Peyer's patch (tissue), 4 donors: ENCODE data around the gene SHB. TPM values are rescaled to one million over a fixed set of nuclear protein-coding genes. Genes with fewer than 3 reads are reported as not detected.

Experiments used
- DNase-seq, 3 donors: peaks; one replicate each; pipeline ENCODE4 v3.0.0-alpha.2; 2017 to 2019
- H3K27ac ChIP-seq, 4 donors: fragments of 200-600 bp; sonication (generic); one replicate each; pipeline ENCODE4 v1.5.1; 2016 to 2019
- H3K27me3 ChIP-seq, 2 donors: fragments of 200-600 bp; sonication (generic); one replicate each; pipeline ENCODE4 v1.5.1; 2019
- H3K36me3 ChIP-seq, 3 donors: fragments of 200-600 bp; sonication (generic); one replicate each; pipeline ENCODE4 v1.5.1; 2016 to 2019
- H3K4me1 ChIP-seq, 4 donors: fragments of 200-600 bp; sonication (generic); one replicate each; pipeline ENCODE4 v1.5.1; 2016 to 2019
- H3K4me3 ChIP-seq, 4 donors: fragments of 200-600 bp; sonication (generic); 1 replicate in 3 of 4; 2 replicates in 1 of 4; pipeline ENCODE4 v1.5.1; 2016 to 2019; ENCODE audit warnings: mild to moderate bottlenecking in 1 of 4
- H3K9me3 ChIP-seq, 4 donors: fragments of 200-600 bp; sonication (generic); one replicate each; pipeline ENCODE4 v1.5.1; 2016 to 2019; ENCODE audit warnings: mild to moderate bottlenecking in 1 of 4
- POLR2A ChIP-seq, 2 donors: fragments of 450-650 bp; IDR thresholded peaks; one replicate each; pipeline ENCODE4 v1.5.1; 2017; ENCODE audit warnings: antibody characterized with exemption in 2 of 2, mild to moderate bottlenecking in 2 of 2, moderate library complexity in 2 of 2
- total RNA-seq, 4 donors: library from RNA; depleted of rRNA; stranded (reverse); fragments of >200 nt; gene quantifications; one replicate each; pipeline ENCODE4 v1.1.0, GENCODE V29; 2016
- TF ChIP-seq, protein P1 (sequence below), 6 experiments: fragments of 450-650 bp in 4 of 6; fragments of 200-600 bp in 2 of 6; sonication (generic) in 1 of 6; IDR thresholded peaks; one replicate each; pipeline ENCODE4 v1.5.1; 2017 to 2019; ENCODE audit warnings: antibody characterized with exemption in 6 of 6, mild to moderate bottlenecking in 3 of 6, moderate library complexity in 1 of 6

SHB gene
- total RNA-seq, 4 donors from 2014 or later = 14.5 to 31.1 (median 25.6) TPM

DNA sequence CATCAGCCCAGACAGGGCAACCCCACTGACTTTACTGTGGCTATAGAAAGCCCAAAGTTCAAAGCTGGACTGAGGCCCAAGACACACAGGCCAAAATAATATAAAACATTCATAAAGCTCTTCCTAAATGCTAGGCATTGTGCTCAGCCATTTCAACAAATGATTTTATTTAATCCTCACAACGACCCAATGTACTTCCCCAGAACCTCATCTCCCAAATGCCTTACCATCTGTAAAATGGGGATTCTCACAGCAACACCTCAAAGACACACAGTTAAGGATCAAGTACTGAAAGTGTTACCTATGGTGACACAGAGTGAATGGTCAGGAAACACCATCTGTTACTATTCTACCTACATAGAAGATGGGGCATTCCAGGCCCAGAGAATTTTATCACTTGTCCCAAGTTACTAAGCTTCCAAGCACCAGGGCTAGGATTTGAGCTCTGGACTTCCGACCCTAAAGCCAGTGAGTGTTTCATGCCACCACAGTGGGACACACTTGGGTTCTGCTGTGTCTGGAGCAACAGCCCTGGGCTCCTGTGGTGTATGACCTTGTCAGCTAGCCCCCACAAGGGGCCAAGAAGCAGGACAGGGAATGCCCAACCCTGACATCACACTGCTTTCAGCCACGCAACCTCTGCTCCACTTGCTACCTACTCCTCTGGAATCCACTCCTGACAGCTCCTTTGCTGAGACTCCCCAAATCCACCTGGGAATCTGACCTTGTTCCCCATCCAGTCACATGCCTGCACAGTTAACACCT lies 15.1 kb downstream of the SHB start:
- Histone ChIP-seq H3K27me3 (no peaks in the 10 kb centered on the region), H3K9me3 (no peaks in the 10 kb centered on the region), H3K36me3 (no peaks in the 10 kb centered on the region), H3K4me1 (peaks cover 0 to 5% (median 0%) of the 10 kb centered on the region in 4 donors), H3K27ac (no peak overlapping the region), H3K4me3 (no peak overlapping the region)
- peak in 1 of 3 donors; percentile 19 for DNase-seq
- TF ChIP-seq POLR2A (IDR thresholded peaks at IDR 0.05) = no peak
- TF ChIP-seq, protein P1, sequence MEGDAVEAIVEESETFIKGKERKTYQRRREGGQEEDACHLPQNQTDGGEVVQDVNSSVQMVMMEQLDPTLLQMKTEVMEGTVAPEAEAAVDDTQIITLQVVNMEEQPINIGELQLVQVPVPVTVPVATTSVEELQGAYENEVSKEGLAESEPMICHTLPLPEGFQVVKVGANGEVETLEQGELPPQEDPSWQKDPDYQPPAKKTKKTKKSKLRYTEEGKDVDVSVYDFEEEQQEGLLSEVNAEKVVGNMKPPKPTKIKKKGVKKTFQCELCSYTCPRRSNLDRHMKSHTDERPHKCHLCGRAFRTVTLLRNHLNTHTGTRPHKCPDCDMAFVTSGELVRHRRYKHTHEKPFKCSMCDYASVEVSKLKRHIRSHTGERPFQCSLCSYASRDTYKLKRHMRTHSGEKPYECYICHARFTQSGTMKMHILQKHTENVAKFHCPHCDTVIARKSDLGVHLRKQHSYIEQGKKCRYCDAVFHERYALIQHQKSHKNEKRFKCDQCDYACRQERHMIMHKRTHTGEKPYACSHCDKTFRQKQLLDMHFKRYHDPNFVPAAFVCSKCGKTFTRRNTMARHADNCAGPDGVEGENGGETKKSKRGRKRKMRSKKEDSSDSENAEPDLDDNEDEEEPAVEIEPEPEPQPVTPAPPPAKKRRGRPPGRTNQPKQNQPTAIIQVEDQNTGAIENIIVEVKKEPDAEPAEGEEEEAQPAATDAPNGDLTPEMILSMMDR (IDR thresholded peaks at IDR 0.05) = no peak

DNA sequence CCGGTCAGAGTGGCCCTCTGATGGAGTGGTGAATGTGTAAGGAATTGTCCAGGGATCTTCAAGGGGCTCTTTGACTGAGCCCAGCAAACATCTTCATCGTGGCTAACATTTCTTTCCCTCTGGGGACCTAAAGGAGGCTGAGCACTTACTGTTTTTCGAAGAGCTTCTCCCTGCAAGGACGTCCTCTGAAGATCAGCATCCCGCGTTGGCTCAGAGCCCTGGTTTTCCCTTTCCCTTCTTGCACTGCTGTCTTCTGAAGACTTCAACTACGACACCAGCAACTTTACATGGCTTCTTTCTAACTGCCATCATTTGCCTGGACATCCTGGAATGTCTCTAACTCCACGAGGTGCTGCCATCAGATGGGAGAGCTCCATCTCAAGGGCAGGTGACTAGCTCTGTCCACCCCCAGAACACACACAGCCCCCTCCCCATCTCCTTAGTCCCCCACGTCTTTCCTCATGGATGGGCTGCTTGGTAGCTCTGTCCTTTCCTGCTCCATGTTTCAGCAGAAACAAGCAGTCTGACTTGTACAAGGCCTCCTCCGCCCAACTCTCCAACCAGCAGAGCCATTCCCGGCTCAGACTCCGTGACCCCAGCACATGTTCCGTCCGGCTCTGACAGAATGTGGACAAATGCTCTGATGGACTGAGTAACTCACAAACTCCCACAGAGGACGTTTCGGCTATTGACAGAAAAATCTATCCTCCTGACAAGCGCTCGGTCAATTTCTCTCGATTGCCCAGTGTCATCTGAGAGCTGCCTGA lies 17.1 kb downstream of the SHB start:
- H3K36me3 ChIP-seq = no peaks in the 10 kb centered on the region
- DNase-seq = peak in 1 of 3 donors; percentile 15
- no peak overlapping the region for H3K4me3 ChIP-seq
- H3K27ac ChIP-seq = peak overlapping the region in 1 of 4 donors; percentile 70
- peaks cover 0 to 19% (median 0%) of the 10 kb centered on the region in 4 donors for H3K4me1 ChIP-seq
- no peaks in the 10 kb centered on the region for H3K9me3 ChIP-seq
- TF ChIP-seq, protein P1 (IDR thresholded peaks at IDR 0.05) = no peak
- no peak for TF ChIP-seq POLR2A (IDR thresholded peaks at IDR 0.05)
- no peaks in the 10 kb centered on the region for H3K27me3 ChIP-seq

DNA sequence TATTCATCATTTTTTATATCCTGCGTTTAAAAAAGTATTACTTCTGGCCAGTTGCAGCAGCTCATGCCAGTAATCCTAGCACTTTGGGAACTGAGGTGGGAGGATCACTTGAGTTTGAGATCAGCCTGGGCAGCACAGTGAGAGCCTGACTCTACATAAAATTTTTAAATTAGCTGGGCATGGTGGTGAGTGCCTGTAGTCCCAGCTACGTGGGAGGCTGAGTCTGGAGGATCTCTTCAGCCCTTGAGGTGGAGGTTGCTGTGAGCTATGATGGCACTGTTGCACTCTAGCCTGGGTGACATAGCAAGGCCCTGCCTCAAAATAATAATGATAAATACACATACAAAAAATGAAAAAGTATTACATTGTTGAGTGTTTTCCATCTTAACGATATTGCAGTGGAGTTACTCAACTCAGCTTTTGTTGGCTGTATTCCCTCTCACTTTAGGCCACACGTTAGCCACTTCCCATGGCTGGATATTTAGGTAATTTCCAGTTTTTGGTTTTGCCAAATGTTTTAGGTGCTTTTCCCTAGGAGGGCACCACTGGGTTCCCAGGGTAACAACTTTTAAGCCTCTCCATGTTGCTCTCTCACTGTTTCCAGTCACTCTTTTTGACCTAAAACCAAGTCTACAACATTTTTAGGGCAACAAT lies 20.6 kb downstream of the SHB start:
- Histone ChIP-seq H3K9me3 (no peaks in the 10 kb centered on the region), H3K27me3 (no peaks in the 10 kb centered on the region), H3K27ac (peak overlapping the region in 3 of 4 donors; percentile 61 to 88 (median 84)), H3K4me1 (peaks cover 0 to 31% (median 0%) of the 10 kb centered on the region in 4 donors), H3K36me3 (no peaks in the 10 kb centered on the region), H3K4me3 (no peak overlapping the region)
- DNase-seq = no peak
- TF ChIP-seq, protein P1 (IDR thresholded peaks at IDR 0.05) = no peak

DNA sequence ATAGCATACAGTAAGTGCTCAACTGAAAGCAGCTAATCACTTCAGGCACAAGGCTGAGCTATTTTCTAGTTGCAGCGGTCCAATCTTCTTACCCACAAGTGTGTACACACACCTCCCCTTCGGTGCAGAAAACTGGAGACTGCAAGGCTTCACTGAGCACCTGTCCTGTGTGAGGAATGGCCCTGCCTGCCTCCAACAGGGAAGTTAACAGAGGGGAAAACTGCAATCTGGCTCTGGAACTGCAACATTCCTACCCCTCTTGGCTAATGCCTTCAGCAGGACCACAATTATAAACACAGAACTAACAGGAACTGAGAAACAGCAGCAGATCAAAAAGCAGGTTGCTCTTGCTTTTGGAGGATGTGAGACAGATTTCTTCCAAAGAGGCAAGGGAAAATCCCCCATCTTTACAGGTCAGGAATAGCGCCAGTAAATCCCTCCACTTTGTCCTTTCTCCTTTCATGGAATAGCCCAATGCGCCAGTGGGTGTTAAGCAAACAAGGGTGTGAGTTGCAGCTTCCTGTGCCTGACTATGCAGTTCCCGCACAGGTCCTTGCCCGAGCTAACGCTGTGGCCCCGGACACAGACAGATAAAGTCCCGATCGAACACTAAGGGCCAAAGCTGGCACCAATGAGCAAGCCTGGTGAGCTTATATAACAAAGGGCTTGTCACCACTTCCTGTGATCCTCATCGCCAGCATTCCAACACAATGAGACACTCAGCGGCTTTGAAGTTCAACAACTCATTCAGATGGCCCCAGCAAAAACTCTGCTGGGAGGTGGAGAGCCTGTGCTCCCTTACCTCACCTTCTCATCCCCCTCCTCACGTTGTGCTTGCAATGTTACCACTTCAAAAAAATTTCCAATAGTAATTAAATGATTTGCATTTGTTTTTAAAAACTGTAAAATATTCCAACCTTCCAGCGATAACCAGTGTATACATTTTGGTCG lies 21.5 kb downstream of the SHB start:
- Histone ChIP-seq H3K27me3 (no peaks in the 10 kb centered on the region), H3K9me3 (no peaks in the 10 kb centered on the region), H3K27ac (peak overlapping the region; percentile 18 to 88 (median 72)), H3K4me1 (peaks cover 0 to 40% (median 0%) of the 10 kb centered on the region in 4 donors), H3K36me3 (no peaks in the 10 kb centered on the region), H3K4me3 (peak overlapping the region in 2 of 4 donors; percentile 2 to 4)
- TF ChIP-seq, protein P1 (IDR thresholded peaks at IDR 0.05) = no peak
- TF ChIP-seq POLR2A (IDR thresholded peaks at IDR 0.05) = peak; percentile 21 to 59
- DNase-seq = peak; percentile 19 to 87 (median 81)
